ENCODE data around the gene COA3.

Gene COA3

GRCh38 chr17:42833767-42834422 lies 35.4 kb upstream of the COA3 start:
- H3K27ac ChIP-seq, result peak overlapping the region; percentile 94
- no peaks in the 10 kb centered on the region for H3K9me3 ChIP-seq
- peak overlapping the region; percentile 93 to 98 for H3K4me3 ChIP-seq (ENCODE audit: low read depth in 1 of 2, low read length in 1 of 2)
- H3K36me3 ChIP-seq, result peaks cover 29% of the 10 kb centered on the region
- peaks cover 40 to 45% of the 10 kb centered on the region in 2 experiments for H3K4me1 ChIP-seq (ENCODE audit: control insufficient read depth in 1 of 2, insufficient read depth in 1 of 2, low read depth in 1 of 2, low read length in 1 of 2)
- peaks cover 4% of the 10 kb centered on the region for H3K27me3 ChIP-seq
- TF ChIP-seq CTCF (IDR thresholded peaks at IDR 0.05), result no peak

GRCh38 chr17:42832934-42833766 lies 34.6 kb upstream of the COA3 start, which contains the start of gene PSME3:
TSS of gene PSME3 (plus strand) at chr17:42833397. CDS start at chr17:42833632, 235 bp downstream.
- TF ChIP-seq CTCF (IDR thresholded peaks at IDR 0.05), result peak; percentile 40
- H3K9me3 ChIP-seq, result no peaks in the 10 kb centered on the region
- peaks cover 11% of the 10 kb centered on the region for H3K27me3 ChIP-seq
- peak within 1 kb of the TSS; percentile 94 for H3K27ac ChIP-seq
- H3K4me1 ChIP-seq (ENCODE audit: control insufficient read depth in 1 of 2, insufficient read depth in 1 of 2, low read depth in 1 of 2, low read length in 1 of 2), result peaks cover 40 to 45% of the 10 kb centered on the region in 2 experiments
- H3K36me3 ChIP-seq, result peaks cover 22% of the 10 kb centered on the region
- peak within 1 kb of the TSS; percentile 93 to 98 for H3K4me3 ChIP-seq (ENCODE audit: low read depth in 1 of 2, low read length in 1 of 2)

GRCh38 chr17:42832213-42832933 lies 33.9 kb upstream of the COA3 start:
- H3K4me3 ChIP-seq (ENCODE audit: low read depth in 1 of 2, low read length in 1 of 2), result peak overlapping the region; percentile 93 to 98

GRCh38 chr17:42830971-42831370 lies 32.5 kb upstream of the COA3 start:
- H3K9me3 ChIP-seq, result no peaks in the 10 kb centered on the region
- TF ChIP-seq CTCF (IDR thresholded peaks at IDR 0.05), result no peak
- peaks cover under 1% of the 10 kb centered on the region for H3K36me3 ChIP-seq
- no peak overlapping the region for H3K4me3 ChIP-seq (ENCODE audit: low read depth in 1 of 2, low read length in 1 of 2)
- H3K27ac ChIP-seq, result no peak overlapping the region
- peaks cover 24% of the 10 kb centered on the region for H3K27me3 ChIP-seq
- peaks cover 32 to 33% of the 10 kb centered on the region in 2 experiments for H3K4me1 ChIP-seq (ENCODE audit: control insufficient read depth in 1 of 2, insufficient read depth in 1 of 2, low read depth in 1 of 2, low read length in 1 of 2)

More at GRCh38 chr17:42832213-42832933, 33.9 kb upstream of the COA3 start:
- no peaks in the 10 kb centered on the region for H3K9me3 ChIP-seq
- peaks cover 40% of the 10 kb centered on the region in 2 experiments for H3K4me1 ChIP-seq (ENCODE audit: control insufficient read depth in 1 of 2, insufficient read depth in 1 of 2, low read depth in 1 of 2, low read length in 1 of 2)
- TF ChIP-seq CTCF (IDR thresholded peaks at IDR 0.05), result no peak
- peaks cover 19% of the 10 kb centered on the region for H3K27me3 ChIP-seq
- H3K27ac ChIP-seq, result peak overlapping the region; percentile 94
- H3K36me3 ChIP-seq, result peaks cover 14% of the 10 kb centered on the region

- H3K27ac ChIP-seq, result no peak overlapping the region
- peaks cover 13 to 17% of the 10 kb centered on the region in 2 experiments for H3K4me1 ChIP-seq (ENCODE audit: control insufficient read depth in 1 of 2, insufficient read depth in 1 of 2, low read depth in 1 of 2, low read length in 1 of 2)
- H3K4me3 ChIP-seq (ENCODE audit: low read depth in 1 of 2, low read length in 1 of 2), result no peak overlapping the region
- H3K9me3 ChIP-seq, result no peaks in the 10 kb centered on the region
- H3K36me3 ChIP-seq, result no peaks in the 10 kb centered on the region
- TF ChIP-seq CTCF (IDR thresholded peaks at IDR 0.05), result no peak
- H3K27me3 ChIP-seq, result peaks cover 24% of the 10 kb centered on the region
Observed at GRCh38 chr17:42827472-42827871, 29.0 kb upstream of the COA3 start.

Measured in neutrophil (primary cell).